HG02571 (cell line): ENCODE data around the gene SMARCA4.
"Not testable (repeated sequence)": the region's sequence is repeated elsewhere in the genome, so short reads cannot be mapped to it uniquely, and the experiment has no call there.

ENCODE experiments used
- ATAC-seq: cut with Tn5 transposase; IDR thresholded peaks from one replicate; pipeline ENCODE4 v1.9.1; 2021; ENCODE audit warnings: mild to moderate bottlenecking, moderate library complexity; ENCODE audit not compliant: unreplicated experiment

SMARCA4 gene

DNA sequence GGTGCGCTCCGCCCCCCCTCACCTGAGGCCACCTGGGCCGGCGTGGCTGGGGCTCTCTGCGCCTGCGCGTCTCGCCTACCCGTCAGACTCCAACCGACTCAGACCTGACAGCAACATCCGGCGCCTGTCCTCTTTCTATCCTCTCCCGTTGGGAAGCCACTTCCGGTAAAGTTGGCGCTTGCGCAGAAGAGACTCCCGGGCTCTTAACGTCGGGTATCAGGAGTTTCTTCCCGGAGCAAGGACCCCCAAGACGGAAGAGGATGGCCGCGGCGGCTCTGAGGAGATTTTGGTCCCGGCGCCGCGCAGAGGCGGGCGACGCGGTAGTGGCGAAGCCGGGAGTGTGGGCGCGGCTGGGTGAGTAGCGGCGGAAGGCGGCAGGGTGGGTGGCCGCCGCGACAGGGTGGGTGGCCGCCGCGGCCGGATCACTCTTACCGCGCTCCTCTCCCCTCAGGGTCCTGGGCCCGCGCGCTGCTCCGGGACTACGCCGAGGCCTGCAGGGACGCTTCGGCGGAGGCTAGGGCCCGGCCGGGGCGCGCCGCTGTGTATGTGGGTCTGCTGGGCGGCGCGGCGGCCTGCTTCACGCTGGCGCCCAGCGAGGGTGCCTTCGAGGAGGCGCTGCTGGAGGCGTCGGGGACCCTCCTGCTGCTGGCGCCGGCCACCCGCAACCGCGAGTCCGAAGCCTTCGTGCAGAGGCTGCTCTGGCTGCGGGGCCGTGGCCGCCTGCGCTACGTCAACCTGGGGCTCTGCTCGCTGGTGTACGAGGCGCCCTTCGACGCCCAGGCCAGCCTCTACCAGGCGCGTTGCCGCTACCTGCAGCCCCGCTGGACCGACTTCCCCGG is 32.0 kb upstream of the SMARCA4 start, which contains the start of the genes TIMM29 and YIPF2:
Gene TIMM29 (plus strand): TSS at position 249 of the 839 bp plus-strand sequence. CDS start 12 bp downstream, at position 261.
Gene YIPF2 (minus strand): TSS at position 77 of the 839 bp plus-strand sequence. CDS start 229 bp downstream, outside the sequence.
- peak; percentile 76 for ATAC-seq

DNA sequence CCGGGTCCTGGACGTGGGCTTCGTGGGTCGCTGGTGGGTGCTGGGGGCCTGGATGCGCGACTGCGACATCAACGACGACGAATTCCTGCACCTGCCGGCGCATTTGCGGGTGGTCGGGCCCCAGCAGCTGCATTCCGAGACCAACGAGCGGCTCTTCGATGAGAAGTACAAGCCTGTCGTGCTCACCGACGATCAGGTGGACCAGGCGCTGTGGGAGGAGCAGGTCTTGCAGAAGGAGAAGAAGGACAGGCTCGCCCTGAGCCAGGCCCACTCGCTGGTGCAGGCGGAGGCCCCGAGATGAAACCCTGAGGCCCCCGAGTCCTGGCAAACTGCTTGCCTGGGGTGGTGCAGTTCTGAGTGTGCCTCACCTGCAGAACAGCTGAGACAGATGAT is 31.4 kb upstream of the SMARCA4 start:
- ATAC-seq = no peak

GRCh38 chr19:10935371-10936059 is 25.3 kb upstream of the SMARCA4 start:
- no peak for ATAC-seq

DNA sequence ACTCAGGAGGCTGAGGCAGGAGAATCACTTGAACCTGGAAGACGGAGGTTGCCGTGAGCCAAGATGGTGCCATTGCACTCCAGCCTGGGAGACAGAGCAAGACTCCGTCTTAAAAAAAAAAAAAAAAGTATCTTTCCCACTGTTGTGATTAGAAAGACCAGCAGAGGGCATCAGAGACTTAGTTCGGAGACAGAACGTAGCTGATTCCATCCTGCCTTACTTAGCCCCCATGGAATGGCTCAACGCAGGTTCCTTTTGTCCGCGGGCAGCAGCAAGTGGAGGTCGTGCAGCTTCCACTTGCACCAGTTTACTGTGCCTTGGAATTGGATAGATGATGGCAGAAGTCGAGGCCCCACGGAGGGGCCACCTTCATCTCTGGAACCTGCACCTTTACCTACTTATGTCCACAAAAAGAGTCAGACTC is 24.2 kb upstream of the SMARCA4 start:
- no peak for ATAC-seq

GRCh38 chr19:10941649-10942048 is 19.2 kb upstream of the SMARCA4 start:
- not testable (repeated sequence) for ATAC-seq

GRCh38 chr19:10943412-10943811 is 17.4 kb upstream of the SMARCA4 start:
- ATAC-seq = not testable (repeated sequence)

DNA sequence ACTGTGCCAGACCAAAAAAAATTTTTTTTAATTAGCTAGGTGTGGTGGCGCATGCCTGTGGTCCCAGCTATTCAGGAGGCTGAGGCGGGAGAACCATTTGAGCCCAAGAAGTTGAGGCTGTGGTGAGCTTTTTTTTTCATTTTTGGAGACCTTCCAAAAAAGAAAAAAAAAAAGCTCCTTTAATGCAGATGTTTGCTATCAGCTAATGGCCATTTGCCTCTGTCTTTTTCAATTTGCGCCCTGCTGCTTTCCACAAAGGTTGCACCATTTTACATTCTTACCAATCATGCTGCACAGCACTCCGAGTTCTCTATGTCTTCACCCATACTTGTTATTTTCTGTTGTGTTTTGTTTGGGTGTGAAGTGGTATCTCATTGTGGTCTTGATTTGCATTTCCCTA is 15.6 kb upstream of the SMARCA4 start:
- no peak for ATAC-seq

DNA sequence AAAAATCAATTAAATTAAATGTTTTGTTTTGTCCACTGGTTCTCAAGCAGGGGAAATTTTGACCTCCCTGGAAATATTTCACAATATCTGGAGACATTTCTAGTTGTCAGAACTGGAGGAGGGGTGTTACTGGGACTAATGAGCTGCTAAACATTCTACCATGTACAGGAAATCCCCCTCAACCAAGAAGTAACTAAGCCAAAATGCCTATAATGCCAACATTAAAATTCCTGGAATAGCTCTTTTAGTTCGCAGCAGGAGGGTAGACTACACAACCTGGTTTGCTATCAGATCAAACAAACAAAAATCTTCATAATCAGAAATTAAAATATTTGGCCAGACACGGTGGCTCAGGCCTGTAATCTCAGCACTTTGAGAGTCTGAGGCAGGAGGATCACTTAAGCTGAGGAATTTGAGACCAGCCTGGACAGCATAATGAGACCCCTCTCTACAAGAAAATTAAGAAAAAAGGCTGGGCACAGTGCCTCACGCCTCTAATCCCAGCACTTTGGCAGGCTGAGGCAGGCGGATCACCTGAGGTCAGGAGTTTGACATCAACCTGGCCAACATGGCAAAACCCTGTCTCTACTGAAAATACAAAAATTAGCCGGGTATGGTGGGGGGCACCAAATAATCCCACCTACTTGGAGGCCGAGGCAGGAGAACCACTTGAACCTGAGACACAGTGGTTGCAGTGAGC is 13.7 kb upstream of the SMARCA4 start:
- no peak for ATAC-seq

DNA sequence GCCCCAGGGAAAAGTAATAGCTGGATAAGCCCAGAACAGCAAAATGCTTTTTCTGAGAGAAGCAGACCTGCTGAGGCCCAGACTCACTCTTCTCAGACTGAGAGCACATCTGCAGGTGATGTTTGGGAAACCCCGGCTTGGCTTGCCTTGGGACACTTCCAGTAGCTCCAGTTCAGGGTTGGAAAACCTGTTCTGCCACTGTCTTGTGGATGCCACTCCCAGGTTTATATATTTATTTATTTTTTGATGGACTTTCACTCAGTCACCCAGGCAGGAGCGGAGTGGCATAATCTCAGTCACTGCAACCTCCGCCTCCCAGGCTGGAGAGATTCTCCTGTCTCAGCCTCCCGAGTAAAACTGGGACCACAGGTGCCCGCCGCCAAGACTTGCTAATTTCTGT is 8.0 kb upstream of the SMARCA4 start:
- no peak for ATAC-seq

GRCh38 chr19:10959277-10959968 is 1.4 kb upstream of the SMARCA4 start:
- not testable (repeated sequence) for ATAC-seq

DNA sequence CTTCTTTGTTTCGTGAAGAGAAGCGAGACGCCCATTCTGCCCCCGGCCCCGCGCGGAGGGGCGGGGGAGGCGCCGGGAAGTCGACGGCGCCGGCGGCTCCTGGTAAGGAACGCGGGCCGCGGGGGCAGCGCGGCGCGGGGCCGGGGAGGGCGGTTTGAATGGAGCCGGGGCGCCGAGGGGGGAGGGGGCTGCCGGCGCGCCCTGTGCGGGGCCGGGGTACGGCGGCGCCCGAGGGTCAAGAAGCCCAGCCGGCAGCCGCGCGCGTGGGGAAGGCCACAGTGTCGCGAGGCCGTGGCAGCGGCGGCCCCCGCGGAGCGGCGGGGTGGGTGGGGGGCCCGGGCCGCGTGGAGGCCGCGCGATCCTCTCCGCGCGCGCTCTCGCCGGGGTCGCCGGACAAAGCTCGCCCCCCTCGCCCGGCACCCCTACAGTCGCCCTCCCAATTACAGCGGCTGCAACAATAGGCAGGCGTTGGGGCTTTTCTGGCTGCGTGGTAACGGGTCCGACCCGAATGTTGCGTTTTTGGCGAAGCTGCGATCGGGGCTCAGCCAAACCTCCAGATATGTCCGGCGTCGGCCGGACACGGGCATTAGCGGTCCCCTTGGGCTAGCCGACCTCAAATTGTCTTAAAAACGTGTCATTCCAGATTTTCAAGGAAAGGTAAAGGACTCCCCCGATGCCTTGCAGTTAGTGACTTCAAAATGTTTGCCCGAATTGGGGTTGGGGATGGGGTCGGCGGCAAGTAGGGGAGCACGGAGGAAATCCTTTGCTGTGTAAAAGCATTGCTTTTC is 437 bp downstream of the SMARCA4 start:
- peak; percentile 36 for ATAC-seq

DNA sequence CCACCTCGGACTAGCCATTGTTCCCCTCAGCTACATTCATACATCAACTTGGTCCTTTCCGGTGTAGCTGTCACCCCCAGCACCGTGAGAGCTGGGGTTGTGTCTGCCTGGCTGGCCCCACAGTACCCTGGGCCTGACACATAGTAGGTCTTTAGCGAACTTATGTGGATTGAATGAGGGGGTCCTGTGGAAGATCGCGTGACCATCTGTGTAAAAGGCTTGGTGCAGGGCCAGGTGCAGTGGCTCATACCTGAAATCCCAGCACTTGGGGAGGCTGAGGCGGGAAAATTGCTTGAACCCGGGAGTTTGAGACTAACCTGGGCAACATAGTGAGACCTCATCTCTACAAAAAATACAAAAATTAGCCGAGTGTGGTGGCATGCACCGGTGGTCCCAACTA is 2.0 kb downstream of the SMARCA4 start:
- ATAC-seq = no peak

DNA sequence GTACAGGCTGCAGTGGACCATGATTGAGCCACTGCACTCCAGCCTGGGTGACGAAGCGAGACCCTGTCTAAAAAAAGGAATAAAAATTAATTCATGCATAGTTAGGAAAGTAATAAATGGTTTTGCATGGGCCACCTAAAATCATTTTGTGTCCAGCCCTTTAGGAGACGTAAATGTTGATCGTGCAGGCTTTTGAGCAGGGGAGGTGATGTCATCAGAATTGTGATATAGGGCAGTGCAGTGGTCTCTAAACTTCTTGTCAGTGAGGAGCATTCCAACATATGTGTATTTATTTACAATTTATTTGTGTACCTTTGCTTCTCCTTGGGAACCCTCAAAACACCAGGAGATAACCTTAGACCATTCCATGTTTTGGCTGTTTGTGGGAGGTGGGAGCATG is 3.0 kb downstream of the SMARCA4 start:
- ATAC-seq = no peak

DNA sequence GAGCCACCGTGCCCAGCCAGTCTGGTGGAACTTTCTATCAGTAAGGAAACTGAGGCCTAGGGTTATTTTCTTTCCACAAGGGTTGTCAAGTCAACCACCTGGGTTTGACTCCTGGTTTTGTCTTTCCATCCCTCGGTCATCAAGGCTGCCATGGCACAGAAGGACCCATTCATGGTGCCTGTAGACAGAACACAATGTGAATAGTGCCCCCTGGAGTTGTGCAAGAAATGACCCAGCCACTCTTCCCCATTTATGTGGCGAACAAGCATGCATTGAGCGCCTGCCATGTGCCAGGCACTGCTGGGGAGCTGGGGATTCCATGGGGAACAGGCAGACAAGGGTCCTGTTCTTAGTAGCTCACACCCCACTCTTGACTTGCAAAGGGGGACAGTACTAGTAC is 4.1 kb downstream of the SMARCA4 start:
- no peak for ATAC-seq

- ATAC-seq = no peak
Observed at GRCh38 chr19:10965398-10965797, 4.6 kb downstream of the SMARCA4 start.

- ATAC-seq = no peak
Observed at GRCh38 chr19:10966809-10967208, 6.0 kb downstream of the SMARCA4 start.

GRCh38 chr19:10968527-10969135 is 7.8 kb downstream of the SMARCA4 start:
- ATAC-seq = no peak

GRCh38 chr19:10971107-10971726 is 10.4 kb downstream of the SMARCA4 start:
- no peak for ATAC-seq
